H9 (cell line): Measurements from ENCODE around the gene RRP12. TPM values are rescaled to one million over a fixed set of nuclear protein-coding genes. Genes with fewer than 3 reads are reported as not detected.
A peak's percentile ranks its signal among the peaks of the same experiment; 100 is the strongest.

Experiments
- DNase-seq: peaks from one replicate; pipeline ENCODE4 v3.0.0-alpha.2; 2017
- H2AFZ ChIP-seq: one replicate; pipeline ENCODE4 v1.6.1; 2013; ENCODE audit warnings: mild to moderate bottlenecking, low read length, control low read depth, moderate library complexity
- H2AK5ac ChIP-seq: 2 replicates; pipeline ENCODE4 v1.6.1; 2013; ENCODE audit warnings: low read length, control low read depth, mixed read lengths; ENCODE audit not compliant: insufficient read length
- H2BK120ac ChIP-seq: one replicate; pipeline ENCODE4 v1.6.1; 2013; ENCODE audit warnings: low read depth, mild to moderate bottlenecking, low read length, control low read depth, inconsistent platforms; ENCODE audit not compliant: poor library complexity, severe bottlenecking
- H2BK12ac ChIP-seq: 2 replicates; pipeline ENCODE4 v1.6.1; 2013; ENCODE audit warnings: low read length, control low read depth, mixed read lengths, low read depth; ENCODE audit not compliant: insufficient read length
- H2BK15ac ChIP-seq: 2 replicates; pipeline ENCODE4 v1.6.1; 2013; ENCODE audit warnings: low read depth, low read length, control low read depth
- H2BK20ac ChIP-seq: one replicate; pipeline ENCODE4 v1.6.1; 2013; ENCODE audit warnings: low read depth, mild to moderate bottlenecking, low read length, control low read depth, inconsistent platforms; ENCODE audit not compliant: poor library complexity, severe bottlenecking
- H2BK5ac ChIP-seq: 2 replicates; pipeline ENCODE4 v1.6.1; 2013; ENCODE audit warnings: low read length, control low read depth, mixed read lengths; ENCODE audit not compliant: insufficient read length
- H3K14ac ChIP-seq: 2 replicates; pipeline ENCODE4 v1.6.1; 2013; ENCODE audit warnings: low read length, control low read depth; ENCODE audit not compliant: insufficient read depth
- H3K18ac ChIP-seq: 2 replicates; pipeline ENCODE4 v1.6.1; 2013; ENCODE audit warnings: low read depth, mild to moderate bottlenecking, mixed read lengths, low read length, control low read depth; ENCODE audit not compliant: insufficient read length
- H3K23ac ChIP-seq: 2 replicates; pipeline ENCODE4 v1.6.1; 2013; ENCODE audit warnings: low read length, control low read depth, mixed read lengths, low read depth; ENCODE audit not compliant: insufficient read length
- H3K23me2 ChIP-seq: 2 replicates; pipeline ENCODE4 v1.6.1; 2013; ENCODE audit warnings: low read depth, mild to moderate bottlenecking, mixed read lengths, low read length, control low read depth; ENCODE audit not compliant: insufficient read length, poor library complexity, severe bottlenecking
- H3K27ac ChIP-seq: 2 replicates; pipeline ENCODE4 v1.5.1; 2013; ENCODE audit warnings: low read length, control low read depth, mixed read lengths, low read depth; ENCODE audit not compliant: insufficient read length
- H3K27me3 ChIP-seq: 2 replicates; pipeline ENCODE4 v1.6.1; 2013; ENCODE audit warnings: low read length, control low read depth, inconsistent platforms; ENCODE audit not compliant: insufficient read depth
- H3K4ac ChIP-seq: 2 replicates; pipeline ENCODE4 v1.6.1; 2013; ENCODE audit warnings: low read depth, mild to moderate bottlenecking, control low read depth, inconsistent platforms, low read length, moderate library complexity
- H3K4me1 ChIP-seq: 2 replicates; pipeline ENCODE4 v1.6.1; 2013; ENCODE audit warnings: low read length, control low read depth, inconsistent platforms; ENCODE audit not compliant: insufficient read depth
- H3K4me2 ChIP-seq: 2 replicates; pipeline ENCODE4 v1.6.1; 2013; ENCODE audit warnings: low read length, control low read depth, mixed read lengths; ENCODE audit not compliant: insufficient read length, insufficient read depth
- H3K56ac ChIP-seq: 2 replicates; pipeline ENCODE4 v1.6.1; 2013; ENCODE audit warnings: low read depth, mild to moderate bottlenecking, mixed read lengths, low read length, control low read depth; ENCODE audit not compliant: insufficient read length
- H3K79me1 ChIP-seq: 2 replicates; pipeline ENCODE4 v1.6.1; 2013; ENCODE audit warnings: low read depth, mild to moderate bottlenecking, moderate library complexity, low read length, control low read depth, inconsistent platforms; ENCODE audit not compliant: insufficient read depth, poor library complexity, severe bottlenecking
- H3K79me2 ChIP-seq: 2 replicates; pipeline ENCODE4 v1.6.1; 2013; ENCODE audit warnings: low read length, control low read depth, inconsistent platforms; ENCODE audit not compliant: insufficient read depth
- H3K9ac ChIP-seq: 2 replicates; pipeline ENCODE4 v1.6.1; 2013; ENCODE audit warnings: low read length, control low read depth, mixed read lengths; ENCODE audit not compliant: insufficient read length; ENCODE audit errors: extremely low read depth
- H3K9me3 ChIP-seq: one replicate; pipeline ENCODE4 v1.6.1; 2013; ENCODE audit warnings: low read depth, low read length, inconsistent platforms; ENCODE audit not compliant: control insufficient read depth
- H3T11ph ChIP-seq: one replicate; pipeline ENCODE4 v1.6.1; 2013; ENCODE audit warnings: mild to moderate bottlenecking, low read length, control low read depth, inconsistent platforms
- H4K20me1 ChIP-seq: one replicate; pipeline ENCODE4 v1.6.1; 2013; ENCODE audit not compliant: control insufficient read depth, insufficient read length, insufficient read depth
- H4K5ac ChIP-seq: 2 replicates; pipeline ENCODE4 v1.6.1; 2013; ENCODE audit warnings: low read depth, mild to moderate bottlenecking, mixed read lengths, low read length, control low read depth; ENCODE audit not compliant: insufficient read length
- H4K8ac ChIP-seq: replicated peaks from 2 replicates; pipeline ENCODE4 v1.6.1; 2013; ENCODE audit warnings: low read length, control low read depth, mixed read lengths, low read depth; ENCODE audit not compliant: insufficient read length
- H4K91ac ChIP-seq: 2 replicates; pipeline ENCODE4 v1.6.1; 2013; ENCODE audit warnings: low read depth, mild to moderate bottlenecking, moderate library complexity, mixed read lengths, low read length, control low read depth; ENCODE audit not compliant: insufficient read length
- H3K27ac Mint-ChIP-seq, 3 experiments: 2 replicates in 2 of 3; 3 replicates in 1 of 3; pipeline ENCODE4 v1.8.0; 2020 to 2021; ENCODE audit warnings: mixed read lengths in 3 of 3, mild to moderate bottlenecking in 1 of 3, moderate library complexity in 1 of 3
- H3K27me3 Mint-ChIP-seq: 2 replicates; pipeline ENCODE4 v1.8.0; 2021; ENCODE audit warnings: low read depth, mild to moderate bottlenecking, moderate library complexity, mixed read lengths
- H3K36me3 Mint-ChIP-seq, 3 experiments: 2 replicates in 2 of 3; 3 replicates in 1 of 3; pipeline ENCODE4 v1.8.0; 2020 to 2021; ENCODE audit warnings: low read depth in 3 of 3, mixed read lengths in 3 of 3; ENCODE audit not compliant: insufficient read depth in 1 of 3
- H3K4me1 Mint-ChIP-seq, 2 experiments: 2 replicates each; pipeline ENCODE4 v1.8.0; 2020; ENCODE audit warnings: mixed read lengths in 2 of 2
- H3K4me3 Mint-ChIP-seq, 2 experiments: 2 replicates in 1 of 2; 3 replicates in 1 of 2; pipeline ENCODE4 v1.8.0; 2020 to 2021; ENCODE audit warnings: mild to moderate bottlenecking in 2 of 2, mixed read lengths in 2 of 2, moderate library complexity in 1 of 2
- H3K9me3 Mint-ChIP-seq, 2 experiments: 2 replicates in 1 of 2; 3 replicates in 1 of 2; pipeline ENCODE4 v1.8.0; 2020; ENCODE audit warnings: mild to moderate bottlenecking in 2 of 2, mixed read lengths in 2 of 2, moderate library complexity in 1 of 2
- CTCF ChIP-seq: fragments of 200-600 bp; sonication (generic); conservative IDR thresholded peaks from 3 replicates; pipeline ENCODE4 v1.8.0; 2021; ENCODE audit warnings: antibody characterized with exemption, mild to moderate bottlenecking
- WGBS: extraction: QIAGEN DNeasy Blood & Tissue Kit; methylation state at CpG from one replicate; pipeline ENCODE4 v1.1.7; 2013; ENCODE audit warnings: missing lambda C conversion rate, low lambda C conversion rate, mixed read lengths; ENCODE audit not compliant: insufficient read length; ENCODE audit errors: extremely low coverage; 5-methylcytosine and 5-hydroxymethylcytosine counted together
- total RNA-seq: library from RNA; stranded (reverse); gene quantifications from 2 replicates; pipeline ENCODE4 v1.2.1, GENCODE V29; 2021

RRP12 gene
- total RNA-seq, 1 experiment from 2014 or later = 71.6 TPM

GRCh38 chr10:97333351-97333600, 67.9 kb downstream of the RRP12 start:
- Histone ChIP-seq H4K8ac (no peak overlapping the region), H2AFZ (no peak overlapping the region), H3K18ac (no peak overlapping the region), H4K5ac (no peak overlapping the region), H3K27me3 (no peaks in the 10 kb centered on the region), H3K27ac (peak overlapping the region; percentile 3), H2BK20ac (no peak overlapping the region), H2BK5ac (no peak overlapping the region), H3K4me1 (peaks cover 15% of the 10 kb centered on the region), H2BK12ac (no peak overlapping the region), H3K4ac (no peak overlapping the region), H4K91ac (no peak overlapping the region), H3K56ac (no peak overlapping the region), H3K23ac (no peak overlapping the region), H3K4me2 (peak overlapping the region; percentile 80), H3K9me3 (no peaks in the 10 kb centered on the region), H3K23me2 (peaks cover 20% of the 10 kb centered on the region), H2BK120ac (no peak overlapping the region), H3K14ac (peak overlapping the region; percentile 72; the same call in 1 of the 2 replicates), H3K9ac (peak overlapping the region; percentile 60), H3K79me1 (peaks cover 4% of the 10 kb centered on the region), H4K20me1 (peaks cover 3% of the 10 kb centered on the region), H2BK15ac (no peak overlapping the region), H3K79me2 (peaks cover 11% of the 10 kb centered on the region; the same call in 1 of the 2 replicates), H2AK5ac (no peak overlapping the region), H3T11ph (no peak overlapping the region)
- Mint-ChIP-seq H3K36me3 (peaks cover 17 to 50% (median 48%) of the 10 kb centered on the region in 3 experiments), H3K9me3 (peaks cover 2 to 3% of the 10 kb centered on the region in 2 experiments; a peak in 1 of 5 replicates), H3K27me3 (no peaks in the 10 kb centered on the region; the same call in 1 of the 2 replicates), H3K27ac (peak overlapping the region; percentile 78 to 98 (median 92)), H3K4me1 (peaks cover 57 to 64% of the 10 kb centered on the region in 2 experiments), H3K4me3 (peak overlapping the region; percentile 95 to 96)
- WGBS = no CpG with 5 or more reads among the region's 7 CpGs
- peak; percentile 46 for DNase-seq
- peak; percentile 37; the same call in 2 of the 3 replicates for TF ChIP-seq CTCF
